Aorta (tissue), 5 donors: ENCODE measurements around the gene GATA5. TPM values are rescaled to one million over a fixed set of nuclear protein-coding genes. Genes with fewer than 3 reads are reported as not detected.
A peak's percentile ranks its signal among the peaks of the same experiment; 100 is the strongest.

Experiments used
- ATAC-seq: fragments of 200-7000 bp; cut with Tn5 transposase; one replicate; pipeline ENCODE4 v1.9.1; 2022; ENCODE audit warnings: moderate library complexity; ENCODE audit not compliant: low FRiP score
- DNase-seq, 2 donors: peaks; one replicate each; pipeline ENCODE4 v3.0.0-alpha.2; 2020
- H3K27ac ChIP-seq, 2 donors: one replicate each; pipeline ENCODE4 v1.5.1; 2013; ENCODE audit warnings: low read length in 2 of 2, mild to moderate bottlenecking in 2 of 2, moderate library complexity in 2 of 2, control low read depth in 1 of 2, inconsistent platforms in 1 of 2, low read depth in 1 of 2
- H3K27me3 ChIP-seq, 2 donors: one replicate each; pipeline ENCODE4 v1.6.1; 2013; ENCODE audit warnings: control low read depth in 1 of 2, low read length in 1 of 2, mild to moderate bottlenecking in 1 of 2, moderate library complexity in 1 of 2; ENCODE audit not compliant: insufficient read depth in 2 of 2, control insufficient read depth in 1 of 2
- H3K36me3 ChIP-seq, 2 donors: one replicate each; pipeline ENCODE4 v1.6.1; 2013; ENCODE audit warnings: control low read depth in 1 of 2, low read length in 1 of 2, mild to moderate bottlenecking in 1 of 2; ENCODE audit not compliant: insufficient read depth in 2 of 2, control insufficient read depth in 1 of 2
- H3K4me1 ChIP-seq, 2 donors: one replicate each; pipeline ENCODE4 v1.6.1; 2013; ENCODE audit warnings: low read length in 2 of 2, control low read depth in 1 of 2, mild to moderate bottlenecking in 1 of 2, moderate library complexity in 1 of 2; ENCODE audit not compliant: insufficient read depth in 2 of 2, control insufficient read depth in 1 of 2
- H3K4me3 ChIP-seq, 2 donors: one replicate each; pipeline ENCODE4 v1.5.1; 2013; ENCODE audit warnings: low read length in 2 of 2, control low read depth in 1 of 2, mild to moderate bottlenecking in 1 of 2
- H3K9me3 ChIP-seq: one replicate; pipeline ENCODE4 v1.6.1; 2013; ENCODE audit warnings: mild to moderate bottlenecking, low read length; ENCODE audit not compliant: control insufficient read depth
- WGBS, 2 donors: extraction: QIAGEN DNeasy Blood & Tissue Kit; methylation state at CpG; one replicate each; pipeline ENCODE4 v1.1.7; 2013; 5-methylcytosine and 5-hydroxymethylcytosine counted together
- intact Hi-C, 2 donors: fragments of 100-400 bp; cut with DNase I; formaldehyde crosslinking; loops; one replicate each; pipeline versions ENCODE4 v1.14.2 to v1.15.0; 2022
- polyA plus RNA-seq, 2 donors: library from polyadenylated mRNA; stranded (reverse); fragments of 200-250 nt; gene quantifications; one replicate each; pipeline ENCODE4 v1.2.3, GENCODE V29; 2013
- total RNA-seq, 2 donors: library from RNA; stranded (reverse); fragmentation: NEBNext Ultra II Directional; extraction: Animal tissue kit (Norgen Biotek cat#: 25700); gene quantifications; one replicate each; pipeline ENCODE4 v1.2.1, GENCODE V29; 2021
- donor health status: healthy with polysubstance abuse.
- donor health status: Bipolar disorder and iron deficiency.
- donor health status: DM: no; HTN: no; CAD: no.
- donor health status: DM: no; HTN: no; CAD: no.
- donor health status: DM: yes; HTN: yes; CAD: no.

GATA5 gene
- total and polyA plus RNA-seq, 4 donors = 0.16 to 3.5 (median 0.92) TPM

DNA sequence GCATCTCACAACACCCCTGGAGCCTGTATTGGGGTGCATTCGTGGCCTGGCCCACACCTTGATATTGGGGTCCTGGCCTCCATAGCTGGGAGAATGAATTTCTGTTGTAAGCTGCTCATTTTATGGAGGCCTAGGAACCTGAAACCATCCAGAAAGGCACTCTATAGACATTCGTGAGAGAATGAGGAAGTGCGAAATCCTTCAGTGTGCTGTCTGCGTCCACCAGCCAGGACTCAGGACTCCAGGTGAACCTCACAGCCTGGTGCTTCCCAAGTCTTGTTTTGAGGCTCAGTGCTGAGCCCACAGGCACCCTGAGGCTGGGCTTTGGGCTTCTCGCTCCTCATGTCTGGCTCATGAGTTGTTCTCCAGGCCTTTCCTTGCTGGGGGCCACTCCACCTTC lies 36.6 kb downstream of the GATA5 start:
- Histone ChIP-seq H3K27me3 (no peaks in the 10 kb centered on the region), H3K36me3 (no peaks in the 10 kb centered on the region)
- 82 to 93% methylated on average over 5 of the region's 5 CpGs for WGBS, 2 donors

DNA sequence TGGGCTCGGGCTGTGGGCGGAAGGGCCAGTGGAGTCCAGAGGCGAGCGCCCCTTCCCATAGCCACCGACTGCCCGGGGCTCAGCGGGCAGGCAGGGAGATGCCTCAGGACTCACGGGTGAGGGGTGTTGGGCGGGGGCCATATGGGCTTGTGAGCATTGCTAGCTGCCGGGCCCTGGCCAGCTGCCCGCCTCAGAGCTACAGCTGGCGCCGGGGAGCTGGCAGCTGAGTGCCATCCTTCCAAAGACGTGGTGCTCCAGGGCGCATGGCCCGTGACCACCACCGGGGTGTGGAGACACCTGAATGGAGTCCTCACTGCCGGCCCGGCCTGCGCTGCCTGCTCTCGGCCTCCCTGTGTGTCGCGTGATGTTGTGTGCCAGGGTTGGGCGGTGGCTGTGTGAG lies 37.9 kb downstream of the GATA5 start:
- ATAC-seq (no peak), DNase-seq (no peak)
- Histone ChIP-seq H3K36me3 (no peaks in the 10 kb centered on the region), H3K27me3 (no peaks in the 10 kb centered on the region), H3K4me1 (no peaks in the 10 kb centered on the region), H3K27ac (no peak overlapping the region), H3K9me3 (no peaks in the 10 kb centered on the region), H3K4me3 (no peak overlapping the region)
- 13 to 22% methylated on average over 21 to 24 of the region's 24 CpGs for WGBS, 2 donors
- intact Hi-C loops = no loop called here

More for the DNA sequence above, 36.6 kb downstream of the GATA5 start:
- H3K27ac ChIP-seq = no peak overlapping the region
- H3K9me3 ChIP-seq = no peaks in the 10 kb centered on the region
- no peaks in the 10 kb centered on the region for H3K4me1 ChIP-seq
- ATAC-seq = no peak
- H3K4me3 ChIP-seq = no peak overlapping the region
- intact Hi-C loops = no loop called here
- DNase-seq = no peak

DNA sequence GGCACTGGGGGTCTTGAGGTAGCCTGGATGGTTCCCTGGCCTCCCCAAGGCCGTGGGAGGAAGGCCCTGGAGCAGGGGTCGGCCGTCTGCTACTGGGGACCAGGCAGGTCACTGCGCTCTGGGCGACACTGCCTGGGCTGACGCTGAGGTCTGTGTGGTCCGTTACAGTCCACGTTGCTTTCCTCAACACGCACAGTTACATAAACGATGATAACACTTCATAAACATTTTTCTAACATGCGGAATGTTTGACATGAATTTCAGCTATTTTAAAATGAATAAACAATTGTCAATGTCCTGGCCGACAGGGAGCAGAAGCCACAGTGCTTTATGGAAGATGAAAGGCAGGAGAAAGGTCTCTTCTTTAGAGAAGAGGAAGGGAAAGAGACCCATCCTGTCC lies 38.3 kb downstream of the GATA5 start:
- no peaks in the 10 kb centered on the region for H3K4me1 ChIP-seq
- no peaks in the 10 kb centered on the region for H3K36me3 ChIP-seq
- no peak overlapping the region for H3K4me3 ChIP-seq
- no peaks in the 10 kb centered on the region for H3K9me3 ChIP-seq
- 31 to 41% methylated on average over 12 of the region's 12 CpGs for WGBS, 2 donors
- intact Hi-C loops = no loop called here
- no peak overlapping the region for H3K27ac ChIP-seq
- ATAC-seq (no peak), DNase-seq (no peak)
- no peaks in the 10 kb centered on the region for H3K27me3 ChIP-seq

DNA sequence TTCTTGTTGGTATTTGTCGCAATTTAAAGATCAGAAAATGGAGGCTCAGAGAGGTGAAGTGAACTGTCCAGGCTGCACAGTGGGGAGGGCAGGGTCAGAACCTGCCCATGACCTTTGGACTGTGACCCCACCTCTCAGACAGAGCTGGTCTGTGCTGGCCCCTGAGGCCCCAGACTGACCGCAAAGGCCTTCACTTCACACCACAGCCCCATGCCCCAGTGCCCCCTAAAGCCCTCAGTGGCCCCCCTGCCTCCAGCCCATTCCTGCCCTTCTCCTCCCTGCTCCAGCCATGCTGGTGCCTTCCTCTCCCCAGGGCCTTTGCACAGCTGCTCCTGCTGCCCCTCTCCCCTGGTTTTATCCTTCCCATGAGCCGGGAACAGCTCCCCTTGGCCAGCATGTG lies 39.1 kb downstream of the GATA5 start:
- Histone ChIP-seq H3K4me1 (no peaks in the 10 kb centered on the region), H3K36me3 (no peaks in the 10 kb centered on the region), H3K27ac (no peak overlapping the region), H3K4me3 (no peak overlapping the region), H3K9me3 (no peaks in the 10 kb centered on the region), H3K27me3 (no peaks in the 10 kb centered on the region)
- no peak for DNase-seq
- no peak for ATAC-seq
- 96 to 100% methylated on average over 3 of the region's 3 CpGs for whole genome bisulfite sequencing, 2 donors
- intact Hi-C loops = no loop called here

DNA sequence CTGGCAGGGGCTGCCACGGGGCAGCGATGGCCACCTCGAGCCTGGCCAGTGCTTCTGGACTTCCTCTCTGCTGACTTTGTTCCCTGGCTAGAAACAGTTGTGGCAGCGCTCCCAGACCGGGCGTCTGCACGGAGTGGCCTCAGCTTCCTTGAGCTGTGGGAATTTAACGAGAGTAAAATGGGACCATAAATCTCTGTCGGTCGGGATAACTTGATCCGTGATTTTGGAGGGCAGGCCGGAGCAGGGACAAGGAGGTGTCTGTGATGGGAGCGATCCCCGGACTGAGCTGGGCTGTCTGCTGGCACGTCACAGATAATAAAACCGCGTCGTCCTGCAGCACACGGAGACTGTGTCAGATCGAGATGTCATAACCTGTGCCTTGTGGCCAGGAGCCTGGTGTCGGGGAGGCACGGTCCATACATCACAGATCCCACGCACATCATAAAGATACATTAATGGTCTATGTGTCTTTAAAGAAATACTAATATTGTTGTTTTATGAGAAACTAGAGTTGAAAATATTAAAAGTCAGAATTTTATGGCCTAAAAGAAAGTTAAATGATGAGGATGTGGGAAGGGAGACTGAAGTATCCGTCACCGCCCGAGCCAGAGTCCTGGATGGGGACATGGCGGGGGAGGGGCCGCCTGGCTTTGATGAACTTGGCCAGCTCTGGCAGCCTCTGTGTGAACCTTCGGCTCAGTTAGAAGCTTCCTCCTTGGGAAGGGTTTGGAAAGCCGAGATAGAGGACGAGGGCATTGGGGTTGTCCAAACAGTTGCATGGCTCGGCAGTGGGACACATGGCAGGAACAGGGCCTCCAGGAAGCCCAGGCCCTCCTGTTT lies 41.9 kb downstream of the GATA5 start:
- Histone ChIP-seq H3K27ac (no peak overlapping the region), H3K4me3 (no peak overlapping the region), H3K9me3 (no peaks in the 10 kb centered on the region), H3K36me3 (no peaks in the 10 kb centered on the region), H3K4me1 (no peaks in the 10 kb centered on the region), H3K27me3 (no peaks in the 10 kb centered on the region)
- 3 to 4% methylated on average over 32 of the region's 32 CpGs for WGBS, 2 donors
- DNase-seq = peak in 1 of 2 donors; percentile 70
- intact Hi-C loops = no loop called here
- peak; percentile 61 for ATAC-seq

DNA sequence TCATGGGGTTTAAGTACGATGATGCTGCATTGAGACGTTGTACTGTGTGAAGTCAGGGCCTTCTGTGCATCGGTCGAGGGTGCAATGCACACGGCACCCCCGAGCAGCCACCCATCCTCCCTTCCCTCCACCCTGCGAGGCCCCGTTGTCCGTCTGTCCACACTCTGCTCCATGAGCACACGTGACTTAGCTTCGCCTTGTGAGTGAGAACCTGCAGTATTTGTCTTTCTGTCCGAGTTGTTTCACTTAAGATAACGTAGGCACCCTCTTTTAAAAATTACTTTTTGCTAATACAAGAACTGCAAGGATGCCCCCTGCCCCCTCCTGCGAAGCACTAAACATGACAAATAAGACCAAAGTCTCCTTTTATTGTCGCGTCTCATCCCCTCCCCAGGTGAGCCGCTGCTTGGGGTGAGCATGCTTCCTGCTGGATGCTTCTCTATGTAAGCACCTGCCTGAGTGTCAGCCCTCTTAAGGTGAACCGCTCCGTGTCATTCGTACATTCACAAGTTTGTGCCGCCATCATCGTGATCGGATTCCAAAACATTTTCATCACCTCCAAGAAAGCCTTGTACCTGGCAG lies 44.8 kb downstream of the GATA5 start:
- no peak overlapping the region for H3K27ac ChIP-seq
- H3K27me3 ChIP-seq = no peaks in the 10 kb centered on the region
- DNase-seq (no peak), ATAC-seq (no peak)
- H3K36me3 ChIP-seq = no peaks in the 10 kb centered on the region
- intact Hi-C loops = no loop called here
- H3K4me3 ChIP-seq = no peak overlapping the region
- no peaks in the 10 kb centered on the region for H3K9me3 ChIP-seq
- no peaks in the 10 kb centered on the region for H3K4me1 ChIP-seq
- WGBS, 2 donors = 86 to 90% methylated on average over 23 of the region's 23 CpGs

DNA sequence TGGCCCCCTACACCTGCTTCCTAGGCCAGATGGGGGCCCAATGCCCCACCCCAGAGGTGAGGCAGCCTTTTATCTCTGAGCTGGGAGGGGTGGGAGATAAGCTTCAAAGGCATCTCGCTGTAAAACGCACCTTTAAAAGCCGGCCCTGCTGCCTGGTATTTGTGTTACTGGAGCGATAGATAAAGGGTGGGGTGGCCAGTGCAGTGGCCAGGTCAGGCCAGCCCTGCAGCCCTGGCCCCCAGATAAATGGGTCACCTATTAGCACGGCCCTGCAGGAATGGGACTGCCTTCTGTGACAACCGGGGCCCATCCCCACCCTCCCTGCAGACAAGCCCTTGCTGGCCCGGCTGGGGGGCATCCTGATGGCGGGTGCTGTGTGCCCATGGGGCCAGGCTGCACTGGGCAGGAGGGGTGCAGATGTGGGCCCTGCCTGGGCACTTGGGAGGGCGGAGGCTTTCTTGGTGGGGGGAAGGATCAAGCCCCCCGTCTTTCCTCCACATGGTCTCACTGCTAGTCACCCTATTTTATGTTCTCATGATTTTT lies 45.4 kb downstream of the GATA5 start:
- Histone ChIP-seq H3K27me3 (no peaks in the 10 kb centered on the region), H3K4me3 (no peak overlapping the region), H3K36me3 (no peaks in the 10 kb centered on the region), H3K9me3 (no peaks in the 10 kb centered on the region), H3K27ac (no peak overlapping the region), H3K4me1 (no peaks in the 10 kb centered on the region)
- intact Hi-C loops = no loop called here
- DNase-seq (no peak), ATAC-seq (no peak)
- WGBS, 2 donors = 87 to 88% methylated on average over 10 of the region's 10 CpGs

DNA sequence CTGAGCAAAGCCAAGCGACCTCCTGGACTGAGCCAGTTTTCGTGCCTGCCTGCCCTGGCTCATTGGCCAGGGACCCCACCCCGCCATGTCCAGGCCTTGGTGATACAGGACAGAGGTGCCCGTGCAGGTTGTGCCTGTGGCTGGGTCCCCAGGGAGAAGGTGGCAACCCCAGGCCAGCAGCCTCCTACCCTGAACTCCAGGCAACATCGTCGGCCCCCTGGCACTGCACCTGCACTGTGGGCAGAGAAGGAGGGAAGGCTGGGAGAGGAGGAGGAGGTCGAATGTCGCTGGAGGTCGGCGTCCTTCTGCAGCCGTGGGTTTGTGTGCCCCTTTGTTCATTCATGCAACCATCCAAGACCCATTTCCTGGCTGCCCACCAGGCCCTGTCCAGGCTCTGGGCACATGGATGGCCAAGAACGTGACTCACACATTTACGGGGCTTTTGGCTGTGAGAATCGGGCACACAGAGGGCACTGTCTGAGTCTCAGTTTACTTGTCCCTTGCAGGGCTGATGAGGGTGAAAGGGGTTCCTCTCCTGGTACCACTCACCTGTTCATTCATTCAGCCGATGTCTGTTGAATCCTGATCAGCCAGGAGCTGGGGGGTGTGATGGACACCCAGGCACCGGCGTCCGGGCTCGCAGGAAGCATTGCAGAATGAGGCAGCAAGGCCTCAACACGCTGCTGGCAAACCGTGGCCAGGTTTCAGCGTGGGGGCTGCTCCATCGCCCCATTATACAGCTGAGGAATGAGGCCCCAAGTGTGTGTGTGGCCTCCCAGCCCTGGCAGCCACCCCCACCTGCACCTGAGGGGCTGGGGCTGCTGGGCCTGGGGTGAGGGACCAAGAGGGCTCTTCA lies 46.1 kb downstream of the GATA5 start:
- Histone ChIP-seq H3K36me3 (no peaks in the 10 kb centered on the region), H3K27me3 (no peaks in the 10 kb centered on the region), H3K4me3 (no peak overlapping the region), H3K27ac (no peak overlapping the region), H3K4me1 (no peaks in the 10 kb centered on the region), H3K9me3 (no peaks in the 10 kb centered on the region)
- 57 to 62% methylated on average over 22 to 23 of the region's 23 CpGs for WGBS, 2 donors
- no peak for DNase-seq
- no peak for ATAC-seq
- intact Hi-C loops = no loop called here
